HepG2 (cell line): ENCODE data around the gene MAGEC1. TPM values are rescaled to one million over a fixed set of nuclear protein-coding genes. Genes with fewer than 3 reads are reported as not detected.

ENCODE experiments used
- ATAC-seq: fragments of 200-7000 bp; cut with Tn5 transposase; 3 replicates; pipeline ENCODE4 v1.9.1; 2020; ENCODE audit warnings: mild to moderate bottlenecking, moderate library complexity
- BruUV-seq: library from RNA; stranded (reverse); fragments of 400-500 nt; replicated peaks from 2 replicates; lab custom pipeline; 2021; lab: Mats Ljungman, UMichigan
- CTCF ChIA-PET: fragments of 300-600 bp; formaldehyde crosslinking; extraction: SDS; loops from one replicate; lab custom pipeline; 2021; ENCODE audit warnings: low total read pairs, inconsistent platforms, low intra/inter-chr PET ratio; lab: Yijun Ruan, JAX
- POLR2A ChIA-PET: fragments of 350-600 bp; sonication (Branson Sonifier 250); formaldehyde crosslinking; loops from one replicate; lab custom pipeline; 2020; ENCODE audit warnings: antibody characterized with exemption, inconsistent platforms; lab: Yijun Ruan, JAX
- DNase-seq: peaks from one replicate; pipeline ENCODE4 v3.0.0-alpha.2; 2015; ENCODE audit warnings: low spot score
- FAIRE-seq: peaks from 3 replicates; lab custom pipeline; 2011; peaks lifted over from hg19 to GRCh38; lab: Jason Lieb, UNC
- H2AFZ ChIP-seq: one replicate; pipeline ENCODE4 v1.6.1; 2011; ENCODE audit warnings: low read length, inconsistent platforms
- H3K27ac ChIP-seq: fragments of 300-600 bp; 3 replicates; pipeline ENCODE4 v1.8.0; 2011; ENCODE audit warnings: mixed run types, mild to moderate bottlenecking, mixed read lengths, low read length, inconsistent platforms; ENCODE audit not compliant: insufficient read depth; ENCODE audit errors: extremely low read length
- H3K27me3 ChIP-seq, 2 experiments: fragments of 200-600 bp in 1 of 2; 2 replicates in 1 of 2; 3 replicates in 1 of 2; pipeline versions ENCODE4 v1.6.0 to v1.8.0; 2011; ENCODE audit warnings: low read length in 2 of 2, mild to moderate bottlenecking in 2 of 2, moderate library complexity in 2 of 2, inconsistent platforms in 1 of 2; ENCODE audit not compliant: insufficient read depth in 2 of 2, control insufficient read depth in 1 of 2
- H3K36me3 ChIP-seq, 2 experiments: fragments of 200-600 bp in 1 of 2; replicated peaks in 1 of 2; 2 replicates in 1 of 2; 3 replicates in 1 of 2; pipeline versions ENCODE4 v1.5.1 to v1.8.0; 2011; ENCODE audit warnings: low read length in 2 of 2, inconsistent platforms in 1 of 2; ENCODE audit not compliant: insufficient read depth in 2 of 2, control insufficient read depth in 1 of 2
- H3K4me1 ChIP-seq: 2 replicates; pipeline ENCODE4 v1.5.1; 2012; ENCODE audit warnings: low read length, inconsistent platforms; ENCODE audit not compliant: insufficient read depth
- H3K4me2 ChIP-seq: 2 replicates; pipeline ENCODE4 v1.6.0; 2011; ENCODE audit warnings: low read depth, low read length, inconsistent platforms
- H3K4me3 ChIP-seq, 3 experiments: fragments of 200-600 bp in 1 of 3; sonication (generic), shearing (Covaris generic) in 1 of 3; replicated peaks in 1 of 3; 2 replicates each; pipeline ENCODE4 v1.5.1; 2011 to 2016; ENCODE audit warnings: low read length in 3 of 3, inconsistent platforms in 2 of 3, low read depth in 2 of 3, mild to moderate bottlenecking in 2 of 3, control low read depth in 1 of 3, mixed read lengths in 1 of 3; ENCODE audit not compliant: insufficient read depth in 1 of 3
- H3K79me2 ChIP-seq: one replicate; pipeline ENCODE4 v1.6.1; 2011; ENCODE audit warnings: low read length, inconsistent platforms; ENCODE audit not compliant: insufficient read depth
- H3K9ac ChIP-seq: 2 replicates; pipeline ENCODE4 v1.6.0; 2011; ENCODE audit warnings: mild to moderate bottlenecking, low read depth, low read length, inconsistent platforms; ENCODE audit not compliant: insufficient read depth
- H3K9me3 ChIP-seq: 2 replicates; pipeline ENCODE4 v1.5.1; 2012; ENCODE audit warnings: mild to moderate bottlenecking, low read length
- H4K20me1 ChIP-seq: 2 replicates; pipeline ENCODE4 v1.6.0; 2011; ENCODE audit warnings: inconsistent platforms, mild to moderate bottlenecking, low read length, moderate library complexity; ENCODE audit not compliant: insufficient read depth
- ADNP ChIP-seq: sonication (generic); formaldehyde crosslinking; IDR thresholded peaks from 2 replicates; pipeline ENCODE4 v1.4.0; 2020; ENCODE audit warnings: missing genetic modification reagents
- CBX2 ChIP-seq, 2 experiments: fragments of 200-600 bp in 1 of 2; sonication (generic); formaldehyde crosslinking in 1 of 2; IDR thresholded peaks; 2 replicates each; pipeline versions ENCODE4 v1.7.0 to v1.8.1; 2018 to 2022; ENCODE audit warnings: low read depth in 2 of 2, low read length in 1 of 2, mild to moderate bottlenecking in 1 of 2, missing genetic modification reagents in 1 of 2
- KLF15 ChIP-seq: sonication (generic); formaldehyde crosslinking; IDR thresholded peaks from 2 replicates; pipeline ENCODE4 v1.8.1; 2023; ENCODE audit warnings: borderline replicate concordance, mild to moderate bottlenecking, inconsistent platforms, missing genetic modification reagents, mixed read lengths
- REXO4 ChIP-seq: sonication (generic); formaldehyde crosslinking; IDR thresholded peaks from 2 replicates; pipeline ENCODE4 v1.8.0; 2022; ENCODE audit warnings: missing genetic modification reagents, mild to moderate bottlenecking, borderline replicate concordance
- TAF1 ChIP-seq: sonication (generic); formaldehyde crosslinking; IDR thresholded peaks from 2 replicates; pipeline ENCODE4 v1.4.0; 2020; ENCODE audit warnings: missing genetic modification reagents
- ZFP36 ChIP-seq: fragments of 150-350 bp; IDR thresholded peaks from 2 replicates; pipeline ENCODE4 v1.6.1; 2018; ENCODE audit warnings: borderline replicate concordance, low read length, low read depth; ENCODE audit not compliant: partially characterized antibody
- ZNF256 ChIP-seq: sonication (generic); formaldehyde crosslinking; conservative IDR thresholded peaks from 2 replicates; pipeline ENCODE4 v1.4.0; 2020; ENCODE audit warnings: missing genetic modification reagents
- ZNF773 ChIP-seq: sonication (generic); formaldehyde crosslinking; IDR thresholded peaks from 2 replicates; pipeline ENCODE4 v1.4.0; 2020; ENCODE audit warnings: missing genetic modification reagents, borderline replicate concordance
- WGBS: methylation state at CpG from one replicate; pipeline ENCODE4 v1.1.6; 2017; ENCODE audit warnings: low lambda C conversion rate; 5-methylcytosine and 5-hydroxymethylcytosine counted together
- in situ Hi-C: cut with HindIII; loops from 2 replicates; pipeline ENCODE4 v1.10.0; 2017; ENCODE audit warnings: low pct_unique_long_range_greater_than_20kb; ENCODE audit not compliant: extremely low pct_ligation_motif_present
- intact Hi-C: fragments of 100-400 bp; cut with micrococcal nuclease; formaldehyde crosslinking; loops from one replicate; pipeline ENCODE4 v1.10.0; 2022; ENCODE audit not compliant: unreplicated experiment
- polyA plus RNA-seq, 8 experiments: library from polyadenylated mRNA; depleted of rRNA in 3 of 8; stranded (reverse) in 7 of 8; unstranded in 1 of 8; fragments of >200 nt; fragmentation: Illumina TruSeq in 4 of 8; extraction: Trizol in 4 of 8; gene quantifications; 2 replicates each; pipeline versions ENCODE4 v1.2.1 to v1.2.3, GENCODE V29; 2011 to 2016; ENCODE audit warnings: low read depth in 4 of 8, missing spikeins in 1 of 8, mixed read lengths in 1 of 8; ENCODE audit not compliant: insufficient read depth in 1 of 8
- total RNA-seq, 5 experiments: library from RNA; depleted of rRNA; stranded (reverse); fragments of >200 nt; fragmentation: Illumina TruSeq; extraction: Trizol; gene quantifications; 2 replicates each; pipeline ENCODE4 v1.2.3, GENCODE V29; 2016; ENCODE audit warnings: low read depth in 1 of 5
- TF ChIP-seq, protein P1 (sequence below): sonication (generic); formaldehyde crosslinking; IDR thresholded peaks from 2 replicates; pipeline ENCODE4 v1.5.0; 2020; ENCODE audit warnings: mild to moderate bottlenecking, missing genetic modification reagents, moderate library complexity
- TF ChIP-seq, protein P2 (sequence below): sonication (generic); formaldehyde crosslinking; IDR thresholded peaks from 2 replicates; pipeline ENCODE4 v1.4.0; 2020; ENCODE audit warnings: mild to moderate bottlenecking, missing genetic modification reagents
- TF ChIP-seq, protein P3 (sequence below): sonication (generic); formaldehyde crosslinking; IDR thresholded peaks from 2 replicates; pipeline ENCODE4 v1.4.0; 2020; ENCODE audit warnings: low read depth, mild to moderate bottlenecking, missing genetic modification reagents

Gene MAGEC1
- total and polyA plus RNA-seq, 2 of the 13 experiments (the other 11 are each of a cell fraction or from before 2014, with no cell fraction given): not detected

DNA sequence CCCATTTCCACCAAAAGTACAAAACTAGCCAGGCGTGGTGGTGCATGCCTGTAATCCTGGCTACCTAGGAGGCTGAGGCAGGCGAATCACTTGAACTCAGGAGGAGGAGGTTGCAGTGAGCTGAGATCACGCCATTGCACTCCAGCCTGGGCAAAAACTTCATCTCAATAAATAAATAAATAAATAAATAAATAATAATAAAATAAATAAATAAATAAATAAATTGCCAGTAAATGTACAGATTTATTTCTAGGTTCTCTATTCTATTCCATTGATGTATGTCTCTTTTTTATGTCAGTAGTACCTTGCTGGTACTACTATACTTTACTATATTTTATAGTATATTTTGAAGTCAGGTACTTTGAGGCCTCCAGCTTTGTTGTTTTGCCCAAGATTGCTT is 43.7 kb downstream of the MAGEC1 start:
- intact Hi-C loops (no loop called here), in situ Hi-C loops (no loop called here)
- TF ChIP-seq TAF1 (CRISPR knock-in tag): no peak
- no peak for TF ChIP-seq ZFP36
- TF ChIP-seq, protein P1, sequence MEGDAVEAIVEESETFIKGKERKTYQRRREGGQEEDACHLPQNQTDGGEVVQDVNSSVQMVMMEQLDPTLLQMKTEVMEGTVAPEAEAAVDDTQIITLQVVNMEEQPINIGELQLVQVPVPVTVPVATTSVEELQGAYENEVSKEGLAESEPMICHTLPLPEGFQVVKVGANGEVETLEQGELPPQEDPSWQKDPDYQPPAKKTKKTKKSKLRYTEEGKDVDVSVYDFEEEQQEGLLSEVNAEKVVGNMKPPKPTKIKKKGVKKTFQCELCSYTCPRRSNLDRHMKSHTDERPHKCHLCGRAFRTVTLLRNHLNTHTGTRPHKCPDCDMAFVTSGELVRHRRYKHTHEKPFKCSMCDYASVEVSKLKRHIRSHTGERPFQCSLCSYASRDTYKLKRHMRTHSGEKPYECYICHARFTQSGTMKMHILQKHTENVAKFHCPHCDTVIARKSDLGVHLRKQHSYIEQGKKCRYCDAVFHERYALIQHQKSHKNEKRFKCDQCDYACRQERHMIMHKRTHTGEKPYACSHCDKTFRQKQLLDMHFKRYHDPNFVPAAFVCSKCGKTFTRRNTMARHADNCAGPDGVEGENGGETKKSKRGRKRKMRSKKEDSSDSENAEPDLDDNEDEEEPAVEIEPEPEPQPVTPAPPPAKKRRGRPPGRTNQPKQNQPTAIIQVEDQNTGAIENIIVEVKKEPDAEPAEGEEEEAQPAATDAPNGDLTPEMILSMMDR (CRISPR knock-in tag): no peak
- no peaks in the 10 kb centered on the region for H4K20me1 ChIP-seq
- H3K9ac ChIP-seq: no peak overlapping the region
- ChIA-PET CTCF (no interaction called here), POLR2A (no interaction called here)
- DNase-seq: no peak
- no peak overlapping the region for H3K4me2 ChIP-seq
- no peak for ATAC-seq
- H3K4me1 ChIP-seq: no peaks in the 10 kb centered on the region
- FAIRE-seq: no peak
- no peak overlapping the region for H3K4me3 ChIP-seq
- WGBS: 22% methylated on average over 3 of the region's 3 CpGs
- H3K27me3 ChIP-seq: no peaks in the 10 kb centered on the region
- no TSS peak for BruUV-seq
- no peaks in the 10 kb centered on the region for H3K79me2 ChIP-seq
- H2AFZ ChIP-seq: no peak overlapping the region
- no peaks in the 10 kb centered on the region for H3K36me3 ChIP-seq
- H3K9me3 ChIP-seq: peaks cover 32% of the 10 kb centered on the region
- H3K27ac ChIP-seq: no peak overlapping the region

DNA sequence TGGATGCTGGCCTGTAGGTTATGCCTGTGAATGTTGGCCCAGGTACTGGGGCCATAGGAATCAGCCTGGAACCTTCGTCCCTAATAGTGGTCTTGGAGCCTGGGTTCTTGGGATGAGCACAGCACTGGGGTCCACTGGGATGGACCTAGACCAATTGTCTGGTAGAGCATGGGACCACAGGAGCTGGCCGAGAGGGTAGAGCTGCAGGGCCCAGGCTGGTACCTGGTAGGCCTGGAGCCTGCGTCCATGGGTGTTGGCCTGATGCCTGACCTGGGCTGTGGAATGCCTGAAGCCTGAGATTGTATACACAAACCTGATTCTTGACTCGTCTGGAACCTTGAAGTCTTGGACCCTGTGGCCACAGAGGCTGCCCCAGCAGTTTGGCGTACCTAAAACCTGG is 48.9 kb downstream of the MAGEC1 start:
- ATAC-seq: no peak
- Histone ChIP-seq H3K27ac (no peak overlapping the region), H3K4me2 (no peak overlapping the region), H3K9me3 (peaks cover 39% of the 10 kb centered on the region), H4K20me1 (no peaks in the 10 kb centered on the region), H3K4me3 (no peak overlapping the region), H3K27me3 (no peaks in the 10 kb centered on the region), H3K79me2 (no peaks in the 10 kb centered on the region), H2AFZ (no peak overlapping the region), H3K36me3 (no peaks in the 10 kb centered on the region), H3K4me1 (no peaks in the 10 kb centered on the region), H3K9ac (no peak overlapping the region)
- POLR2A ChIA-PET: no interaction called here
- WGBS: no CpG with 5 or more reads among the region's 5 CpGs
- in situ Hi-C loops (no loop called here), intact Hi-C loops (no loop called here)
- FAIRE-seq: no peak
- CTCF ChIA-PET: no interaction called here
- no peak for DNase-seq
- BruUV-seq: no TSS peak
- TF ChIP-seq CBX2 (IDR thresholded peaks at IDR 0.05; ENCODE audit: low read depth, low read length) (no peak), CBX2 (CRISPR knock-in tag; IDR thresholded peaks at IDR 0.05; ENCODE audit: low read depth) (no peak), ADNP (CRISPR knock-in tag) (no peak), REXO4 (CRISPR knock-in tag) (no peak), ZNF256 (CRISPR knock-in tag) (no peak), ZNF773 (no peak), KLF15 (CRISPR knock-in tag) (no peak)
- TF ChIP-seq, protein P2, sequence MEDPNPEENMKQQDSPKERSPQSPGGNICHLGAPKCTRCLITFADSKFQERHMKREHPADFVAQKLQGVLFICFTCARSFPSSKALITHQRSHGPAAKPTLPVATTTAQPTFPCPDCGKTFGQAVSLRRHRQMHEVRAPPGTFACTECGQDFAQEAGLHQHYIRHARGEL: no peak
- TF ChIP-seq, protein P3, sequence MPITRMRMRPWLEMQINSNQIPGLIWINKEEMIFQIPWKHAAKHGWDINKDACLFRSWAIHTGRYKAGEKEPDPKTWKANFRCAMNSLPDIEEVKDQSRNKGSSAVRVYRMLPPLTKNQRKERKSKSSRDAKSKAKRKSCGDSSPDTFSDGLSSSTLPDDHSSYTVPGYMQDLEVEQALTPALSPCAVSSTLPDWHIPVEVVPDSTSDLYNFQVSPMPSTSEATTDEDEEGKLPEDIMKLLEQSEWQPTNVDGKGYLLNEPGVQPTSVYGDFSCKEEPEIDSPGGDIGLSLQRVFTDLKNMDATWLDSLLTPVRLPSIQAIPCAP (CRISPR knock-in tag): no peak
